Uterus (tissue), 4 donors: Measurements from ENCODE around the gene CELA3B. TPM values are rescaled to one million over a fixed set of nuclear protein-coding genes. Genes with fewer than 3 reads are reported as not detected.

Source experiments
- DNase-seq, 2 donors: peaks; one replicate each; pipeline ENCODE4 v3.0.0-alpha.2; 2019 to 2020
- H3K27ac ChIP-seq, 2 donors: fragments of 200-600 bp; sonication (generic); 1 replicate in 1 of 2; 2 replicates in 1 of 2; pipeline ENCODE4 v1.5.1; 2016 to 2018
- H3K27me3 ChIP-seq, 2 donors: fragments of 200-600 bp; sonication (generic); one replicate each; pipeline ENCODE4 v1.5.1; 2018 to 2019; ENCODE audit warnings: control low read depth in 1 of 2
- H3K36me3 ChIP-seq, 2 donors: fragments of 200-600 bp; sonication (generic); one replicate each; pipeline ENCODE4 v1.5.1; 2019; ENCODE audit warnings: control low read depth in 1 of 2
- H3K4me1 ChIP-seq, 2 donors: fragments of 200-600 bp; sonication (generic); one replicate each; pipeline ENCODE4 v1.5.1; 2018 to 2019; ENCODE audit warnings: control low read depth in 1 of 2
- H3K4me3 ChIP-seq, 2 donors: fragments of 200-600 bp; sonication (generic); 1 replicate in 1 of 2; 2 replicates in 1 of 2; pipeline ENCODE4 v1.5.1; 2018 to 2019; ENCODE audit warnings: mild to moderate bottlenecking in 1 of 2
- H3K9me3 ChIP-seq, 2 donors: fragments of 200-600 bp; sonication (generic); one replicate each; pipeline ENCODE4 v1.5.1; 2019; ENCODE audit warnings: control low read depth in 1 of 2
- POLR2A ChIP-seq, 2 donors: fragments of 450-650 bp; IDR thresholded peaks; one replicate each; pipeline ENCODE4 v1.6.1; 2016; ENCODE audit warnings: antibody characterized with exemption in 2 of 2, mild to moderate bottlenecking in 1 of 2, moderate library complexity in 1 of 2
- intact Hi-C: fragments of 100-400 bp; cut with DNase I; formaldehyde crosslinking; loops from one replicate; pipeline ENCODE4 v1.15.1; 2023; ENCODE audit warnings: low total_unique reads
- small RNA-seq: library from RNA; depleted of rRNA; stranded (forward); fragments of <200 nt; gene quantifications from one replicate; pipeline ENCODE3, GENCODE V24; 2016
- total RNA-seq, 4 donors: library from RNA; depleted of rRNA in 3 of 4; stranded (reverse); fragments of >200 nt in 3 of 4; gene quantifications; one replicate each; pipeline versions ENCODE4 v1.1.0 to v1.2.4, GENCODE V29; 2014 to 2023
- TF ChIP-seq, protein P1 (sequence below), 4 experiments: fragments of 200-600 bp in 2 of 4; fragments of 450-650 bp in 2 of 4; sonication (generic) in 2 of 4; IDR thresholded peaks; one replicate each; pipeline ENCODE4 v1.5.1; 2016 to 2019; ENCODE audit warnings: antibody characterized with exemption in 4 of 4, mild to moderate bottlenecking in 2 of 4, moderate library complexity in 1 of 4
- donor health status: DM: yes; HTN: yes; CAD: no.

Gene CELA3B
- total RNA-seq, 4 donors from 2014 or later, result 0.35 TPM; not detected in 3

DNA sequence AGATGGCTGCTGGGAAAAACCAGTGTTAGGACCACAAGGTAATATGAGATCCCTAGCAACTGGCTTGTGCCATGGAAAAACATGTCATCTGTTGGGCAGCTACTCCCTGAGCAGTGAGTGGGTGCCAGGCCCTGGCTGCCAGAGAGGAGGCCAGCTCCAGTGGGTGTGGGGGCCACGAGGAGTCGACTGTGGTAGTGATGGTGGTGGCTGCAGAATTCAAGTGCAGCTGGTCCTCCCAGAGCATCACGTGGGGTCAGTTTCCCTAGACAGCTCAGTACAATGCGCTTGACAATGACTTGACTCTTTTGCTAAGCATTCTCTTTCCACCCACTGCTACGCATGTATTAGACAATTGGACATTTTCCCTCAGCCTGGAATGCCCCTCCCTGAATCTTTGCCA, 61.2 kb downstream of the CELA3B start:
- TF ChIP-seq POLR2A (IDR thresholded peaks at IDR 0.05), result no peak
- TF ChIP-seq, protein P1, sequence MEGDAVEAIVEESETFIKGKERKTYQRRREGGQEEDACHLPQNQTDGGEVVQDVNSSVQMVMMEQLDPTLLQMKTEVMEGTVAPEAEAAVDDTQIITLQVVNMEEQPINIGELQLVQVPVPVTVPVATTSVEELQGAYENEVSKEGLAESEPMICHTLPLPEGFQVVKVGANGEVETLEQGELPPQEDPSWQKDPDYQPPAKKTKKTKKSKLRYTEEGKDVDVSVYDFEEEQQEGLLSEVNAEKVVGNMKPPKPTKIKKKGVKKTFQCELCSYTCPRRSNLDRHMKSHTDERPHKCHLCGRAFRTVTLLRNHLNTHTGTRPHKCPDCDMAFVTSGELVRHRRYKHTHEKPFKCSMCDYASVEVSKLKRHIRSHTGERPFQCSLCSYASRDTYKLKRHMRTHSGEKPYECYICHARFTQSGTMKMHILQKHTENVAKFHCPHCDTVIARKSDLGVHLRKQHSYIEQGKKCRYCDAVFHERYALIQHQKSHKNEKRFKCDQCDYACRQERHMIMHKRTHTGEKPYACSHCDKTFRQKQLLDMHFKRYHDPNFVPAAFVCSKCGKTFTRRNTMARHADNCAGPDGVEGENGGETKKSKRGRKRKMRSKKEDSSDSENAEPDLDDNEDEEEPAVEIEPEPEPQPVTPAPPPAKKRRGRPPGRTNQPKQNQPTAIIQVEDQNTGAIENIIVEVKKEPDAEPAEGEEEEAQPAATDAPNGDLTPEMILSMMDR (IDR thresholded peaks at IDR 0.05), result no peak
- DNase-seq, result no peak
- Histone ChIP-seq H3K4me1 (no peaks in the 10 kb centered on the region), H3K4me3 (no peak overlapping the region), H3K9me3 (no peaks in the 10 kb centered on the region), H3K36me3 (no peaks in the 10 kb centered on the region), H3K27me3 (no peaks in the 10 kb centered on the region), H3K27ac (no peak overlapping the region)
- intact Hi-C loops, result no loop called here

Small RNA genes lying within 50 kb of the gene (small RNA-seq; reads per million reads assigned to genes)
- gene RN7SL186P (not detected), gene RN7SL386P (not detected), gene RNU6-1022P (not detected), gene RNU6-776P (not detected)

Other genes with a start within 250 kb of the CELA3B start
- 10 to 100 TPM; 23.1 to 92.5 (median 64.4) TPM for gene USP48, start 193.9 kb upstream of the CELA3B start, total RNA-seq
- gene LDLRAD2, start 164.8 kb upstream of the CELA3B start, total RNA-seq, result under 1 TPM in 1 of 4 donors, not detected in 3; 0.48 TPM
- gene HSPG2, start 39.7 kb upstream of the CELA3B start, total RNA-seq, result 100 to 1,000 TPM in 3 of 4 donors, 10 to 100 TPM in 1; 96.8 to 677 (median 290) TPM
- gene CELA3A, start 24.6 kb downstream of the CELA3B start, total RNA-seq, result not detected
- gene CDC42, start 75.7 kb downstream of the CELA3B start, total RNA-seq, result 100 to 1,000 TPM; 173 to 570 (median 223) TPM
- gene WNT4, start 166.1 kb downstream of the CELA3B start, total RNA-seq, result 10 to 100 TPM in 2 of 4 donors, 1 to 10 TPM in 1, not detected in 1; 1.3 to 14.0 (median 11.5) TPM